MM.1S (cell line): Measurements from ENCODE around the gene LOXL1.

Source experiments
- CTCF ChIP-seq: fragments of 300-600 bp; sonication (generic); IDR thresholded peaks from 2 replicates; pipeline ENCODE4 v1.5.1; 2016; ENCODE audit warnings: antibody characterized with exemption, low read length, mixed read lengths
- EZH2 ChIP-seq: fragments of 300-600 bp; sonication (generic); optimal IDR thresholded peaks from 2 replicates; pipeline ENCODE3; 2017; ENCODE audit warnings: low read depth, mild to moderate bottlenecking, antibody characterized with exemption, low read length, mixed read lengths
- EZH2phosphoT487 ChIP-seq: fragments of 300-600 bp; sonication (generic); IDR thresholded peaks from 2 replicates; pipeline ENCODE4 v1.6.1; 2018; ENCODE audit warnings: antibody characterized with exemption, low read length

GRCh38 chr15:73902121-73903020 lies 23.9 kb upstream of the LOXL1 start:
- TF ChIP-seq EZH2phosphoT487 (no peak), CTCF (no peak), EZH2 (no peak)
